HG03060 (cell line): ENCODE measurements around the gene HLA-E.

Experiments
- ATAC-seq: cut with Tn5 transposase; IDR thresholded peaks from one replicate; pipeline ENCODE4 v1.9.1; 2021; ENCODE audit warnings: low read depth, moderate number of reproducible peaks; ENCODE audit not compliant: unreplicated experiment

The HLA-E gene

DNA sequence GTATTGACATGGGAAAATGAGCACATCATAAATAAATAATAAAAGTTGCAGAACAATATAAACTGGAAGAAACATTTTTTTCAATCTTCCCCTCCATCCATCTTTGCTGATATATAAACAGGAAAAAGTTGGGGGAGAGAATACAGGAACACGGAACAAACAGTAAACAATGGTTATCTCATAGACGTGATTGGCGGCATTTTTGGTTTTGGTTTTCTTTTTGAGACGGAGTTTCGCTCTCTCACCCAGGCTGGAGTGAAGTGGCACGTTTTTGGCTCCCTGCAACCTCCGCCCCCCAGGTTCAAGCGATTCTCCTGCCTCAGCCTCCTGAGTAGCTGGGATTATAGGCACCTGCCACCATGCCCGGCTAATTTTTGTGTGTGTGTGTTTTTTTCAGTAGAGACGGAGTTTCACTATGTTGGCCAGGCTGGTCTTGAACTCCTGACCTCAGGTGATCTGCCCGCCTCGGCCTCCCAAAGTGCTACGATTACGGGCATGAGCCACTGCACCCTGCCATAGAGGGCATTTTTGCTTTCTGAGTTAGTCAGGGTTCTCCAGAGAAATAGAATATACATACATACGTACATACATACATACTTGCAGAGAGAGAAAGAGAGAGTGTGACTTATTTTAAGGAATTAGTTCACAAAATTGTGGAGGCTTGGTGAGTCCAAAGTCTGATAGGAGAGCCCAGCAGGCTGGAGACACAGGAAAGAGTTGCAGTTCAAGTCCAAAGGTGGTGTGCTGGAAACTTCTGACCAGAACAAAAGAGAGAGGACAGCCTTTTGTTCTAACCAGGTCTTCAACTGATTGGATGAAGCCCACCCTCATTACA, 44.4 kb downstream of the HLA-E start:
- no peak for ATAC-seq

DNA sequence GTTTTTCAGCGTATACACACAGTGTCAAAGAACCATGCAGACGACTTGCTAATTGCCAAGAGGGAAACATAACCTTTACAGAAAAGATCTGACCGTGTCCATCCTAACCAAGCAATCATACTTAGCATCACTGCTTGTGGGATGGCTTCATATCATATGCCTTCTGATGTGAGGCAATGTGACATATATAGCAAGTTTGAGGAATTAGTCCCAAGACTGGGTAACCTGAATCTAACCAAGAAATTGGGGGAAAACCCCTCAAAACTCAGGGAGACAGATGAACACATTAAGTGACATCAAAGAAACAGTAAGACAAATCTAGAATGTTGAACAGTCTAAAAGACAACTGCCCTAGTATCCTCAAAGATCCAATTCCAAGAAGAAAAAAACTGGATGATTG, 48.6 kb downstream of the HLA-E start:
- no peak for ATAC-seq

DNA sequence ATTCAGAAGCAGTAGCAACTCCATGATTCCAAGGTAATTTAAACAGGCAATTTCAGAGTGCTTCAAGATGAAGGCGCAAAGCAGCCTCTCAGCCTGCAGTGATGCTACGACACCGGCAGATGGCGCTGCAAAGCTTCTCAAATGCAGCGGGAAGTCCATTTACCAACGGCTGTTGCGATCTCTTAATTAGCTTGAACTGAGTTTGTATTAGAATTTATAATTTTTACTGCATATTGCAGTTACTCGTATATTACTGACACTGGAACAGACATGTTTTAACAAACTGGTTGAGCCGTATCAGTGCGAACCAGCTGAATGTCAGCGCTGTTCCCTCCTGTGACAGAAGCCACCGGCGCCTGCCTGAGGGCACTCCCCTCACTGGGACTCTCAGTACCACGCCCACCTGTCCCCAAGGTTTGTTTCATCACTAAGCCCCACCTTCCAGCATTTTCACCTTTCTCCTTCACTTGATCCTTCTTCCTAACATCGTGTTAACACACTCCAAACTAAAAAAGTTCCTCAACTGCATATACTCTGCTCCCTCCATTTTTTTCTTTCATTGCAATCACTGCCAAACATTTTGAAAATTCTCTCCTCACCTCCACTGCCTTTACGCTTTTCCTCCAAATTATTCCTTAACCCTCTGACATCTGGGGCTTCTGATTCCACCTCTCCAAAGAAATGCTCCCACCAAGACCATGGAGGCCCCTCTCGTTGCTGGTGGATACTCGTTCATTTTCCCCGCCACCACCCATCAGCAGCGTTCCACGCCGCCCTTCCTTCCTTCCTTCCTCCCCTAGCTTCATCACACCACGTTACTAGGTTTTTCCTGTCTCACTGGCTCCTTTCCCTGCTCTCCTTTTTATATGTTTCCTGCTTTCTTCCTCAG, 52.5 kb downstream of the HLA-E start:
- no peak for ATAC-seq

DNA sequence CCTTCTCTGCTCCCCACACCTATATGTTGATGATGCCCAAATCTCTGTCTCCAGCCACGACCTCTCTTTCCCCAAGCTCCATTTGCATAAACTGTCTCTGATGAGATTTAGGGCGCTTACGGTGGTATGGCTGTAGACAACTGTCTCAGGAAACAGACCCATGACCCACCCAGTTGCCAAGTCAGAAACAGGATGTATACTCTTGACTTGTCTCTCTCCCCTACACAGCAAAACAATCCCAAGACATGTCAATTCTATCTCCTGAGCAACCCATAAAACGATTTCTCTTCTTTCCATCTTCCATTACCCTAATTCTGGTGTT, 53.1 kb downstream of the HLA-E start:
- ATAC-seq, result no peak

DNA sequence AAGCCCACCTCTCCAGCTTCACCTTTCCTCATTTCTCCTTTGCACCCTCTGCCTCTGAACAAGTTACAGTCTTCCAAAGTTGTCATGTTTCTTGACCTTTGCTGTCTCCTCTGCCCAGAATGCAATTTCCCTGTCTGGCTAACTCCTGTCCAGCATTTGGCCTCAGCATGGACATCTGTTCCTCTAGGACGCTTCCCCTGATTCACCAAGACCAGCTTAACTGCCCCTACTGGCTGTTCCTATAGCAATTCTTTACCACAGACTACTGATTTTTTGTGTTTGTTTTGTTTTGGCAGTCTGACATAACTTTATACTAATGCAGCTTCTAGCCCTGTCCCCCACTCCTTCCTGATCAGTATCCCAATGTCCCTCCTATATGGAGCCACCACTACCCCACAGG, 53.6 kb downstream of the HLA-E start:
- no peak for ATAC-seq
